Measurements from ENCODE around the gene FGF4.

FGF4 gene

DNA sequence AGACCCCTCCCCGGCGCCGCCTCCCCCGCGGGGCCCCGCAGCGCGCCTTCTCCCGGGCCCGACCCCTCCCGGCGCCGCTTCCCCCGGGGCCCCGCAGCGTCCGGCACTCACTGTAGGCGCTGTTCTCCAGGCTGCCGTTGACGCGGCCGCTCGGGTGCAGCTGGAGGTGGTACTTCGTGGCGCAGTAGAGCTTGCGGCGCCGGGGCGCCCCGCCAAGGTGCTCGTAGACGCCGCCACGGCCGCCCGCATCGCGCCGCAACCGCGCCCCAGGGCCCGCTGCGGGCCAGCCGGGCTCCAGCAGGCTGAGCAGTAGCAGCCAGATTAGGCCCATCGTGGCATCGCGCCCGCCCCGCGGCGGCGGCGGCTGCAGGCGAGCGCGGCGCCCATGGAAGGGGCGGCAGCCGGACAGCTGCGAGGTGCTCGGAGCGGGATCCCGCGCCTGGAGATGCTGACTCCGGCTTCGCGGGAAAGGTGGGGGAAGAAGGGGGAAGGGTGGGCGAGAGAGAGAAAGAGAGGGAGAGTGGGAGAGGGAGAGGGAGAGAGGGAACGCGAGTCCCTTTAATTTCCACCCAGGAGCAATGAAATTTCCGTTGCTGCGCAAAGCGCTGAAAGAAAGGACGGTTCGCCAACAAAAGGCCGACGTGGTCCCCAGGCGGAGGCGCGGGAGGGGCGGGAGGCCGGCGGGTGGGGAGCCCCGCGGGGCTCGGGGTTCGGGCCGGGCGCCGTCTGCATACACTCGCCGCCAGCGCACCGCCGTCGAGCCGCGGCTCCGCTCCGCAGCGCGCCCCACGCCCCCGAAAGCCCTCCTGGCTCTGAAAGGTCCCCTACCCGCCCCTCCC lies 43.7 kb upstream of the FGF4 start, which contains the start of gene FGF3:
FGF3 (minus strand) TSS at position 814 of the 839 bp plus-strand sequence; CDS start at position 331, 483 bp downstream.
- DNase-seq (ENCODE audit: insufficient read length, low spot score) (no peak), FAIRE-seq (no peak)
- TF ChIP-seq, protein P1, sequence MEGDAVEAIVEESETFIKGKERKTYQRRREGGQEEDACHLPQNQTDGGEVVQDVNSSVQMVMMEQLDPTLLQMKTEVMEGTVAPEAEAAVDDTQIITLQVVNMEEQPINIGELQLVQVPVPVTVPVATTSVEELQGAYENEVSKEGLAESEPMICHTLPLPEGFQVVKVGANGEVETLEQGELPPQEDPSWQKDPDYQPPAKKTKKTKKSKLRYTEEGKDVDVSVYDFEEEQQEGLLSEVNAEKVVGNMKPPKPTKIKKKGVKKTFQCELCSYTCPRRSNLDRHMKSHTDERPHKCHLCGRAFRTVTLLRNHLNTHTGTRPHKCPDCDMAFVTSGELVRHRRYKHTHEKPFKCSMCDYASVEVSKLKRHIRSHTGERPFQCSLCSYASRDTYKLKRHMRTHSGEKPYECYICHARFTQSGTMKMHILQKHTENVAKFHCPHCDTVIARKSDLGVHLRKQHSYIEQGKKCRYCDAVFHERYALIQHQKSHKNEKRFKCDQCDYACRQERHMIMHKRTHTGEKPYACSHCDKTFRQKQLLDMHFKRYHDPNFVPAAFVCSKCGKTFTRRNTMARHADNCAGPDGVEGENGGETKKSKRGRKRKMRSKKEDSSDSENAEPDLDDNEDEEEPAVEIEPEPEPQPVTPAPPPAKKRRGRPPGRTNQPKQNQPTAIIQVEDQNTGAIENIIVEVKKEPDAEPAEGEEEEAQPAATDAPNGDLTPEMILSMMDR (IDR thresholded peaks at IDR 0.05; ENCODE audit: insufficient read depth, missing control alignments) = no peak

GRCh38 chr11:69818231-69818602 lies 43.1 kb upstream of the FGF4 start:
- TF ChIP-seq, protein P1 (IDR thresholded peaks at IDR 0.05; ENCODE audit: insufficient read depth, missing control alignments) = no peak
- no peak for FAIRE-seq

GRCh38 chr11:69817265-69818230 lies 42.4 kb upstream of the FGF4 start:
- no peak for DNase-seq (ENCODE audit: insufficient read length, low spot score)
- TF ChIP-seq, protein P1 (IDR thresholded peaks at IDR 0.05; ENCODE audit: insufficient read depth, missing control alignments) = no peak
- FAIRE-seq = no peak

More at GRCh38 chr11:69818231-69818602, 43.1 kb upstream of the FGF4 start:
- no peak for DNase-seq (ENCODE audit: insufficient read length, low spot score)

GRCh38 chr11:69816671-69817070 lies 41.5 kb upstream of the FGF4 start:
- TF ChIP-seq, protein P1 (IDR thresholded peaks at IDR 0.05; ENCODE audit: insufficient read depth, missing control alignments) = no peak
- DNase-seq (ENCODE audit: insufficient read length, low spot score) = no peak
- FAIRE-seq = no peak

DNA sequence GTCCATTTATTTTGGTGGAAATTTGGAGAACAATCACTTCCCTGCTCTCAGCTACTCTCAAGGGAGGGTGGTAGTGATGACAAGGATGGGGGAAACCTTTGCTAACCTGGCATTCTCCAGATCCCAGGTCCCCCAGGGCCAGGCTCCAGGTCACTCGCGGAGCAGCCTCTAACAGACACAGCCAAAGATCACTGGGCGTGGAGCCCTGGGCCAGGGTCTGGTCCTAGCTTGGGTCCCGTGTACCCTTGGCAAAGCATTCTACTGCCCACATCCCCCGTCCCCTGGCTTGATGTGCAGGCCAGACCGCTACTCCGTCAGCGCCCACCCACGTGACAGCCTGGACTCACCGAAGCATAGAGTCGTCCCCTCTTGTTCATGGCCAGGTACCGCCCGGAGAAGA lies 40.8 kb upstream of the FGF4 start:
- DNase-seq (ENCODE audit: insufficient read length, low spot score) (no peak), FAIRE-seq (no peak)
- TF ChIP-seq, protein P1 (IDR thresholded peaks at IDR 0.05; ENCODE audit: insufficient read depth, missing control alignments) = no peak

DNA sequence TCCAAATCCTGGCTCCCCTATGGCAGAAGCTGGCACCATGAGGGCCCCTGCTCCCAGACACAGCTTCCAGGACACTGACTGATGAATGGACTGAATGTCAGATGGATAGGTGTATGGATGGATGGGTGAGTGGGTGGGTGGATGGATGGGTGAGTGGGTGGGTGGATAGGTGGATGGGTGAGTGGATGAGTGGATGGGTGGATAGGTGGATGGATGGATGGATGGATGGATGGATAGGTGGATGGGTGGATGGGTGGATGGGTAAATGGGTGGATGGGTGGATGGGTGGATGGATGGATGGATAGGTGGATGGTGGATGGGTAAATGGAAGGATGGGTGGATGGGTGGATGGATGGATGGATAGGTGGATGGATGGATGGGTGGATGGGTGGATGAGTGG lies 39.8 kb upstream of the FGF4 start:
- TF ChIP-seq, protein P1 (IDR thresholded peaks at IDR 0.05; ENCODE audit: insufficient read depth, missing control alignments) = no peak
- DNase-seq (ENCODE audit: insufficient read length, low spot score) (no peak), FAIRE-seq (no peak)
